Ishikawa (cell line): Measurements from ENCODE around the gene RNASET2.

Experiments
- CEBPB ChIP-seq: IDR thresholded peaks from 2 replicates; pipeline ENCODE4 v1.6.1; 2012
- CREB1 ChIP-seq: IDR thresholded peaks from 2 replicates; pipeline ENCODE4 v1.6.1; 2012; ENCODE audit warnings: low read depth
- EGR1 ChIP-seq: IDR thresholded peaks from 2 replicates; pipeline ENCODE4 v1.6.1; 2012
- EP300 ChIP-seq: IDR thresholded peaks from 2 replicates; pipeline ENCODE4 v1.6.1; 2012; ENCODE audit warnings: borderline replicate concordance
- FOXM1 ChIP-seq: IDR thresholded peaks from 2 replicates; pipeline ENCODE4 v1.6.1; 2012; ENCODE audit warnings: low read depth, borderline replicate concordance
- MAX ChIP-seq: IDR thresholded peaks from 2 replicates; pipeline ENCODE4 v1.6.1; 2012
- NFIC ChIP-seq: IDR thresholded peaks from 2 replicates; pipeline ENCODE4 v1.6.1; 2012
- RAD21 ChIP-seq: IDR thresholded peaks from 2 replicates; pipeline ENCODE4 v1.6.1; 2012; ENCODE audit warnings: low read depth
- REST ChIP-seq: IDR thresholded peaks from 2 replicates; pipeline ENCODE4 v1.6.1; 2012; ENCODE audit warnings: low read depth, mild to moderate bottlenecking
- TAF1 ChIP-seq: IDR thresholded peaks from 2 replicates; pipeline ENCODE4 v1.6.1; 2012; ENCODE audit warnings: low read depth, mild to moderate bottlenecking
- TCF12 ChIP-seq: IDR thresholded peaks from 2 replicates; pipeline ENCODE4 v1.6.1; 2012; ENCODE audit warnings: low read depth
- USF1 ChIP-seq: IDR thresholded peaks from 2 replicates; pipeline ENCODE4 v1.6.1; 2012
- YY1 ChIP-seq: IDR thresholded peaks from 2 replicates; pipeline ENCODE4 v1.6.1; 2012; ENCODE audit warnings: low read depth
- ZBTB7A ChIP-seq: IDR thresholded peaks from 2 replicates; pipeline ENCODE4 v1.6.1; 2012; ENCODE audit warnings: low read depth

GRCh38 chr6:166966268-166966667 is 9.9 kb upstream of the RNASET2 start:
- TF ChIP-seq CREB1 (no peak), MAX (no peak), CEBPB (no peak), EP300 (no peak), ZBTB7A (no peak), YY1 (no peak), TAF1 (no peak), RAD21 (no peak), REST (no peak), FOXM1 (no peak), USF1 (no peak), EGR1 (no peak), NFIC (no peak), TCF12 (no peak)
